Measurements from ENCODE around the gene KCNA2.

The KCNA2 gene

DNA sequence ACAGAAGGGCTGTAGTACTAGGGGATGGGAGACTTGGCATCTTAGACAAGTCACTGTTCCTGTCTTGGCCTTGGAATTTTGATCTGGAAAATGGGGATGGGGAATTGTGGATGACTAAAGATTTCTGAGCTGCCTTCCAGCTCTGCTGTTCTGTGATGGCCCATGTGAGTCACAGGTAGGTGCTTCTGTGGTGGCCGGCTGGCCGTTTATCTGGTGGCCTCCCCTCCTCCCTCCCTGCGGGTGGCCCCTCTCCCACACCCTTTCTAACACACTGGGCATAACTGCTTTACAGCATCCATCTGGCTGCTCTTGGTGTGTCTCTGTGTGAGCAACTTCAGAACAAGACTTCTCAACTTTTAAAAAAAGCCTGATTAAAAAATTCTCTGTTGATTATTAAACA, 35.9 kb downstream of the KCNA2 start:
- WGBS, 2 experiments (ENCODE audit: insufficient coverage in 2 of 2): 46% methylated on average over 3 of the region's 3 CpGs; no CpG with 5 or more reads in 1 of the 2 experiments
- H3K27ac ChIP-seq (ENCODE audit: low read depth, low read length, severe bottlenecking): no peak overlapping the region
- H3K4me1 ChIP-seq (ENCODE audit: control insufficient read depth, insufficient read depth, low read length, poor library complexity, severe bottlenecking): no peaks in the 10 kb centered on the region
- H3K9me3 ChIP-seq (ENCODE audit: control insufficient read depth, low read length): no peaks in the 10 kb centered on the region
- no peak overlapping the region for H3K4me3 ChIP-seq (ENCODE audit: extremely low read depth, insufficient read depth, low read length, poor library complexity, severe bottlenecking)
- H3K36me3 ChIP-seq (ENCODE audit: control insufficient read depth, insufficient read depth, low read length): no peaks in the 10 kb centered on the region

DNA sequence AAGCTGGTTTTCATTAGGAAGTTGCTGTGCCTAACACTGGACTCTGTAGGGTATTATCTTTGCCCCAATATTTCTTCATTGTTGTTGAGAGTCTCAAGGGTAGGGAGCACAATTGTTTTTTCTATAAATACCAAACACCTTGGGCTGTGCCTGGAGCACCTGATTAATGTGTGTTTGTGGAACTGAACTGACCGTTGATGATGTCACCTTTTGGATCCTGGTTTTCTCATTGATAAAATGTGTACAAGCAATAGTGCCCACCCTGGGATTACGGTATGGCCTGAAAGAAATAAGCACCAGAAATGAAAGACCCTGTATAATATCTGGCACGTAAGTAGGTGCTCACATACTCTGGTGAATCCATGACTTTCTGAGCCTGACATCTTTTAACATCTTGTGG, 39.3 kb downstream of the KCNA2 start:
- Histone ChIP-seq H3K4me1 (ENCODE audit: control insufficient read depth, insufficient read depth, low read length, poor library complexity, severe bottlenecking) (no peaks in the 10 kb centered on the region), H3K36me3 (ENCODE audit: control insufficient read depth, insufficient read depth, low read length) (no peaks in the 10 kb centered on the region), H3K9me3 (ENCODE audit: control insufficient read depth, low read length) (no peaks in the 10 kb centered on the region), H3K4me3 (ENCODE audit: extremely low read depth, insufficient read depth, low read length, poor library complexity, severe bottlenecking) (no peak overlapping the region), H3K27ac (ENCODE audit: low read depth, low read length, severe bottlenecking) (no peak overlapping the region)
- WGBS, 2 experiments (ENCODE audit: insufficient coverage in 2 of 2): 73 to 77% methylated on average over 2 of the region's 3 CpGs

DNA sequence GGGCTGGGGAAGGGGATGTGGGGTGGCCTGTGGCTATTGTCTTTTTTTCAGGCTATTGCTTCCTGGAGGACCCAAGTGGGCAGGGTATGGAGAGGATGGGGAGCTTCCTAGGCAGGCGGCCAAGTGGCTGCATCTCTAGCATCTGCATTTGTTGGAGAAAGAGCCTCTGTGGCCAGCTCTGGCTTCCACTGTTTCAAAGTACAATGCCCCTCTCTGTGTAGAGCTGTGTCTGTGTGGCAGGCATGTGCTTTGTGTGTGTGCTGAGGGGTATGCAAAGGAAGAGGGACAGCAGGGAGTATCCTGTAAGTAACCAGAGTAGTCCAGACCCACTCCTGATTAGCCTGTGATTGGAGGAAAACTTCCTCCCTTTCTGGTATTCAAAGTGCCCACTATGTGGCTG, 40.6 kb downstream of the KCNA2 start:
- no CpG with 5 or more reads among the region's 1 CpG for WGBS, 2 experiments (ENCODE audit: insufficient coverage in 2 of 2)
- Histone ChIP-seq H3K27ac (ENCODE audit: low read depth, low read length, severe bottlenecking) (no peak overlapping the region), H3K4me3 (ENCODE audit: extremely low read depth, insufficient read depth, low read length, poor library complexity, severe bottlenecking) (no peak overlapping the region), H3K36me3 (ENCODE audit: control insufficient read depth, insufficient read depth, low read length) (no peaks in the 10 kb centered on the region), H3K9me3 (ENCODE audit: control insufficient read depth, low read length) (no peaks in the 10 kb centered on the region), H3K4me1 (ENCODE audit: control insufficient read depth, insufficient read depth, low read length, poor library complexity, severe bottlenecking) (no peaks in the 10 kb centered on the region)

DNA sequence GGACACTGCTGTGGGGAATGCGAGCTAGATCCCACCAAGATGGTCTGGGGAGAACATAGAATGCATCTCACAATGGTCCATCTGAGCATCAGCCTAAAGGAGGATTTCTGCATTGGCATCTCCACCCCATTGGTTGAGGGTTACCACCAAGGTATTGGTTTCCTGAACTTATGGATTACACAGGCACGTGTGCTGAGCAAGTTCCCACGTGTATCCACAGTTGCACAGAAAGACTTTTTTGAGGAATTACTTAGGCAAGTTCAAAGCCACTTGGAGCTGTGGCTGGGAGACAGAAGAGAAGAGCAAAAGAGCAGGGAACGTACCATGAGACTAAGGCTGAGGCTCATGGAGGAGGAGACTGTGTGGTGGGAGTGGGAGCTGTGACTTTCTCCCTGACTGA, 43.1 kb downstream of the KCNA2 start:
- H3K36me3 ChIP-seq (ENCODE audit: control insufficient read depth, insufficient read depth, low read length): no peaks in the 10 kb centered on the region
- WGBS, 2 experiments (ENCODE audit: insufficient coverage in 2 of 2): 81 to 94% methylated on average over 3 to 4 of the region's 4 CpGs

DNA sequence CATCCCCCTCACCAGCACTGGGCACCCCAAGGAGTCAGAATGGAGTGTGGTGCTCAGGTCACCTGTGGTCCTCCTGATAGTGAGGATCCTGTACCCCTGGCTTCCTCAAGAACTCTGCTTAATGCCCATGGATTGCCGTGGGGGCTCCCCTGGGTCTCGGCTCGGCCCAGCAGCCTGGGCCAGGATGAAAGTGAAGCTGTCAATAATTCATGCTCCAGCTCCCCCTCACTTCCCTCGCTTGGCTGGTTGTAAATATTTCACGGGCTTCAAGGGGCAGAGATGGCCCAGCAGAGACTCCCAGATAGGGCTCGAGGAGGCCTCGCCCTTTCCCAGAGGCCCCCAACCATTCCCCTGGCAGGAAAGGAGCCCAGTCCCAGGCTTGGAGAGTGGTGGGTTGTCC, 44.6 kb downstream of the KCNA2 start:
- Histone ChIP-seq H3K27ac (ENCODE audit: low read depth, low read length, severe bottlenecking) (no peak overlapping the region), H3K36me3 (ENCODE audit: control insufficient read depth, insufficient read depth, low read length) (no peaks in the 10 kb centered on the region), H3K9me3 (ENCODE audit: control insufficient read depth, low read length) (no peaks in the 10 kb centered on the region), H3K4me1 (ENCODE audit: control insufficient read depth, insufficient read depth, low read length, poor library complexity, severe bottlenecking) (no peaks in the 10 kb centered on the region), H3K4me3 (ENCODE audit: extremely low read depth, insufficient read depth, low read length, poor library complexity, severe bottlenecking) (no peak overlapping the region)
- 79 to 93% methylated on average over 3 to 5 of the region's 7 CpGs for WGBS, 2 experiments (ENCODE audit: insufficient coverage in 2 of 2)

More for the DNA sequence above, 43.1 kb downstream of the KCNA2 start:
- H3K9me3 ChIP-seq (ENCODE audit: control insufficient read depth, low read length): no peaks in the 10 kb centered on the region
- no peak overlapping the region for H3K4me3 ChIP-seq (ENCODE audit: extremely low read depth, insufficient read depth, low read length, poor library complexity, severe bottlenecking)
- H3K4me1 ChIP-seq (ENCODE audit: control insufficient read depth, insufficient read depth, low read length, poor library complexity, severe bottlenecking): no peaks in the 10 kb centered on the region
- H3K27ac ChIP-seq (ENCODE audit: low read depth, low read length, severe bottlenecking): no peak overlapping the region

DNA sequence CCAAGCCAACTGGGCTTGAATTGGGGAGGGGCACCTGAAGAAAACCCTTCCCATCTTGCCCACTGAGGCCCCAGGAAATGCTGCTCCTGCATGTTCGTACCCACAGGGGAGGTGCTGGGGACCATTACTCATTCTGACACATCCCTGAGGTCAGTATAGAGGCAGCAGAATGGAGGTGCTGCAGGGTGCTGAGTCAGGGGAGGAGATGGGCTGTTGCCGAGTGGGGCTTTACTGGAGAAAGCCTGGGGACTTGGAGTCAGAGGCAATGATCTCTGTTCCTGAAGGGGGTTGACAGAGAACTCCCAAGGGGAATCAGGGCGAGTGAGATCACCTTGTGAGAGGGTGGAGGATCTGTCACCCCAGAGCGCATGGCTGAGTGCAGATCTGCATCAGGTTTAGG, 47.0 kb downstream of the KCNA2 start:
- 77 to 82% methylated on average over 3 to 4 of the region's 4 CpGs for WGBS, 2 experiments (ENCODE audit: insufficient coverage in 2 of 2)
- H3K4me3 ChIP-seq (ENCODE audit: extremely low read depth, insufficient read depth, low read length, poor library complexity, severe bottlenecking): no peak overlapping the region
- no peaks in the 10 kb centered on the region for H3K4me1 ChIP-seq (ENCODE audit: control insufficient read depth, insufficient read depth, low read length, poor library complexity, severe bottlenecking)
- H3K27ac ChIP-seq (ENCODE audit: low read depth, low read length, severe bottlenecking): no peak overlapping the region
- H3K9me3 ChIP-seq (ENCODE audit: control insufficient read depth, low read length): no peaks in the 10 kb centered on the region
- H3K36me3 ChIP-seq (ENCODE audit: control insufficient read depth, insufficient read depth, low read length): no peaks in the 10 kb centered on the region

DNA sequence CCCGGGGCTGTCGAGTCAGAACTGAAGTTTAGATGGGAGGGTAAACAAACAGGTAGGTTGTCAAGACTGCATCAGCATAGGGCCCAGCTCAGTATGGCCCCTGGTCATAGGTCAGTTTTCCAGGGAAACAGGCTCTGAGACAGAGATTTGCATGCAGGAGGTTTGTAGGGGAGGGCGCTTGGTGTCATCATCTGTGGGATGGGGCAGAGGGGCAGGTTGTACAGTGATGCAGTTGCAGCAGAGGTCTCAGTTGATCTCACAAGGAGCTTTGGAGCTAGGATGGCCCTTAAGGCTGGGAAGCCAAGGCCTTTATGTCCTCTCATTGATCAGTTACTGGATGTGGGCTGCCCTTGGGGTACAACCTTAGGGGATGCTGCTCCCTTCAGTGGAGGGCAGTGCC, 48.7 kb downstream of the KCNA2 start:
- Histone ChIP-seq H3K27ac (ENCODE audit: low read depth, low read length, severe bottlenecking) (no peak overlapping the region), H3K36me3 (ENCODE audit: control insufficient read depth, insufficient read depth, low read length) (no peaks in the 10 kb centered on the region), H3K4me3 (ENCODE audit: extremely low read depth, insufficient read depth, low read length, poor library complexity, severe bottlenecking) (no peak overlapping the region), H3K4me1 (ENCODE audit: control insufficient read depth, insufficient read depth, low read length, poor library complexity, severe bottlenecking) (no peaks in the 10 kb centered on the region), H3K9me3 (ENCODE audit: control insufficient read depth, low read length) (no peaks in the 10 kb centered on the region)
- 91% methylated on average over 3 of the region's 3 CpGs for WGBS, 2 experiments (ENCODE audit: insufficient coverage in 2 of 2)

DNA sequence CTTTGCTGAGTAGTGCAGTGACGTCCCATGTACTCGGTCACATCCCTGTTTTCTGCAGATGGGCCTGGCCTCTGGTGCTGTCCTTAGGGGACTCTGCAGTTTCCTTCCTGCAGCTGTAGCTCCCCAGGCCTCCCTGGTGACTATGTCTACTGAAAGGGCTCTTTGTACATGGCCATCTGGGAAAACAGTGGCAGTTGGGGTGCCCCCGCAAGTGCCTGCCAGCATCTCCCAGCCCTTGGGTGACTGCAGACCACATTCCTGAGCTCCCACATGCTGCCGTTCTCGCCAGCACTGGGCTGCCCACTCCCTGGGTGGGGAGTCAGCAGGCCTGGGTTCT, 49.7 kb downstream of the KCNA2 start:
- WGBS, 2 experiments (ENCODE audit: insufficient coverage in 2 of 2): 81 to 87% methylated on average over 3 to 5 of the region's 5 CpGs
- Histone ChIP-seq H3K4me1 (ENCODE audit: control insufficient read depth, insufficient read depth, low read length, poor library complexity, severe bottlenecking) (no peaks in the 10 kb centered on the region), H3K9me3 (ENCODE audit: control insufficient read depth, low read length) (no peaks in the 10 kb centered on the region), H3K27ac (ENCODE audit: low read depth, low read length, severe bottlenecking) (no peak overlapping the region), H3K36me3 (ENCODE audit: control insufficient read depth, insufficient read depth, low read length) (no peaks in the 10 kb centered on the region), H3K4me3 (ENCODE audit: extremely low read depth, insufficient read depth, low read length, poor library complexity, severe bottlenecking) (no peak overlapping the region)

DNA sequence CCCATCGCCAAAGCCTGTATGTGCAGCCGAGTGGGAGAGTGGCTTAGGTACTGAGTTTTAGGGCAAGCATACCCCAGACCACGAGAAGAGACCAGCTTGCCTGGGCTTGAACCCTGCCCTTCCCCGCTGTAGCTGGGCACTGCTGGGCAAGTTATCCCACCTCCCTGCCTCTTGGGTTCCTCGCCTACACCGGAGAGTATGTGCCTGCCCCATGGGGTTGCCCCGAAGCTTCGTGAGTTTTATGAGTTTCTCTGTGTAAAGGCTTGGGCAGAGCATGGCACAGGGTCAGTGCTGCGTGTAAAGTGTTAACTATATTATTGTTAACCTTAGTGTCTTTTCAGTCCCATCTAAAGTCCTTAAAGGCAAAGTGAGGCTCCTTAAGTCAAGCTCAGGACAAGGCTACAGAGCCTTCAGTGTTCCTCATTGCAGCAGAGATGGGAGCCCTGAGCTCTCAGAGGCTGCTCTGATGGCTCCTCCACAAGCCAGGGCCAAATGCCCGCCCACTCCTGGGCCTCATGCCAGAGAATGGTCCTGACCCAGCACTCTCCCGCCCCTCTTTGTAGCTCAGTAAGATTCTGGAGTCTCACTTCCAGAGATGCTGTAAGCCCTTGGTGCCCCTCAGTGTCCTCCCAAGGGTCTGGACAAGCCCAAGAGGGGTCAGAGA, 50.2 kb downstream of the KCNA2 start:
- WGBS, 2 experiments (ENCODE audit: insufficient coverage in 2 of 2): 61 to 82% methylated on average over 5 to 7 of the region's 11 CpGs
- no peaks in the 10 kb centered on the region for H3K4me1 ChIP-seq (ENCODE audit: control insufficient read depth, insufficient read depth, low read length, poor library complexity, severe bottlenecking)
- no peaks in the 10 kb centered on the region for H3K36me3 ChIP-seq (ENCODE audit: control insufficient read depth, insufficient read depth, low read length)
- H3K27ac ChIP-seq (ENCODE audit: low read depth, low read length, severe bottlenecking): no peak overlapping the region
- H3K4me3 ChIP-seq (ENCODE audit: extremely low read depth, insufficient read depth, low read length, poor library complexity, severe bottlenecking): peak overlapping the region; percentile 18
- no peaks in the 10 kb centered on the region for H3K9me3 ChIP-seq (ENCODE audit: control insufficient read depth, low read length)

DNA sequence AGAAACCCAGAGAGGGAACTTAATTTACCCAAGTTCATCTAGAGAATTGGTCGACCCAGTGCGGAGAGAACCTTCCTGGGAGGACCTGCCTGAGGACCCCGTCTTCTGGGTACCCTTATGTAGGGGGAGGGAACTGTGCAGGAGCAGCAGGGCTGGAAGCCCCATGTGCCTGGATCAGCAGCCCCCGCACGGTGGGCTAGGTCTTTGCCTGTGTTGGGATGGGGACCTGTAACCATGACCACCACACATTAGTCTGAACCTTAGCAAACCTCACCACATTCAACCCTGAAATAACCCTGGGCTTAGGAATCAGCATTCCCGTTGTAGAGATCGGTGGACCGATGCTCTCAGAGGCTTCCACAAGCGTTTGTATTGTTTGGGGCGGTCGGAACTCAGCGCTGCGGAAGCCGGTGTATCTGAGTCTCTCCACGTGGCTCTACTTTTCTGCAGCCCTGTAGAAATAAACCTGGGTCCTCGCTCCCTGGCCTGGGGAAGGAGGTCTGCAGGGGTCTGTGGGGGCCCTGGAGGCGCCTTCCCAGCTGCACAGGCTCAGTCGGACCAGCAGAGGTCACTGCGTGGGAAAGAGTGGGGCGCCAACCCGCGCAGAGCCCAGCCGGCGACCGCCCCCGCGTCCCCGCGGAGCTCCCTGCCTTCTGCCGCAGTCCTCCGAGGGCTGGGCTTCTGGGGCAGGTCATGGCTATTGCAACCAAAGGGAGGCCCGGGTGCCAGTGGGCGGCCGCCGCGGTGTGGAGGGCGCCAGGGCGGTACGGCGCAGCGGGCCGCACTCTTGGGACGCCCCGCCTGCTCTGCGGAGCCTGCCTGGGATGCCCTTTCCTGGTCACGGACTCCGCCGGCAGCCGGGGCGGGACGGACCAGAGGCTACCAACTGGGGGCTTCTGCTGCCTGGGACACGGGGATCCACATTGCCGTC, 51.0 kb downstream of the KCNA2 start:
- Histone ChIP-seq H3K36me3 (ENCODE audit: control insufficient read depth, insufficient read depth, low read length) (no peaks in the 10 kb centered on the region), H3K27ac (ENCODE audit: low read depth, low read length, severe bottlenecking) (no peak overlapping the region), H3K4me3 (ENCODE audit: extremely low read depth, insufficient read depth, low read length, poor library complexity, severe bottlenecking) (peak overlapping the region; percentile 18), H3K4me1 (ENCODE audit: control insufficient read depth, insufficient read depth, low read length, poor library complexity, severe bottlenecking) (no peaks in the 10 kb centered on the region), H3K9me3 (ENCODE audit: control insufficient read depth, low read length) (no peaks in the 10 kb centered on the region)
- WGBS, 2 experiments (ENCODE audit: insufficient coverage in 2 of 2): 12 to 17% methylated on average over 44 to 49 of the region's 53 CpGs

DNA sequence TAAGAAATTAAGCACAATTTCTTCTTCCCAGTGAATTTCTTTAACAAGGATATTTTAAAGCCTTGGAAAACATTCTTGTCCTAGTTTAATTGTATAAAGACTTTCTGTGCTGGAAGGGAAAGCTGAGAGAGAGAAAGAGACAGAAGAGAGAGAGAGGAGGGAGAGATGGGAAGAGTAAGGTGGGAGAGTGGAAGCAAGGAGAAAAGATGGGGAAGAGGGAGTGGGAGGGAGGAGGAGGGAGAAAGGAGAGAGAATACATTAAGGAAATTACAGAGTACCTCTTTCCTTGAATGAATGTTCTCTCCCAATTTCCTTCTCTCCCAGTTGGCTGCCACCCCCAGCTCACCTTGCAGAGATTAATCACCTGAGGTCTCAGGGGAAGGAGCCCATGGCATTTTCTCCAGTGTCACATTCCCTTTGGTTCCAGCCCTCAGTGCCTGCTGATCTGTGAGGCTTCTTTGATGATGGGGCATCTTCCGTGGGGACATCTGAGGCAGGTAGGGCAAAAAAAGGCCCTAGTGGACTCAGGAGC, 54.8 kb downstream of the KCNA2 start:
- no peak overlapping the region for H3K4me3 ChIP-seq (ENCODE audit: extremely low read depth, insufficient read depth, low read length, poor library complexity, severe bottlenecking)
- 70 to 83% methylated on average over 1 of the region's 1 CpG for WGBS, 2 experiments (ENCODE audit: insufficient coverage in 2 of 2)
- H3K36me3 ChIP-seq (ENCODE audit: control insufficient read depth, insufficient read depth, low read length): no peaks in the 10 kb centered on the region
- H3K9me3 ChIP-seq (ENCODE audit: control insufficient read depth, low read length): no peaks in the 10 kb centered on the region
- H3K27ac ChIP-seq (ENCODE audit: low read depth, low read length, severe bottlenecking): no peak overlapping the region
- H3K4me1 ChIP-seq (ENCODE audit: control insufficient read depth, insufficient read depth, low read length, poor library complexity, severe bottlenecking): no peaks in the 10 kb centered on the region
